Tibial nerve (tissue), 3 donors: ENCODE measurements around the gene LBP.

Experiments
- POLR2A ChIP-seq, 2 donors: fragments of 450-650 bp; IDR thresholded peaks; one replicate each; pipeline ENCODE4 v1.6.1; 2017; ENCODE audit warnings: antibody characterized with exemption in 2 of 2, mild to moderate bottlenecking in 2 of 2, moderate library complexity in 2 of 2
- TF ChIP-seq, protein P1 (sequence below), 5 experiments: fragments of 200-600 bp in 3 of 5; fragments of 450-650 bp in 2 of 5; sonication (generic) in 3 of 5; IDR thresholded peaks; one replicate each; pipeline ENCODE4 v1.5.1; 2016 to 2019; ENCODE audit warnings: antibody characterized with exemption in 5 of 5, mild to moderate bottlenecking in 3 of 5, moderate library complexity in 2 of 5

DNA sequence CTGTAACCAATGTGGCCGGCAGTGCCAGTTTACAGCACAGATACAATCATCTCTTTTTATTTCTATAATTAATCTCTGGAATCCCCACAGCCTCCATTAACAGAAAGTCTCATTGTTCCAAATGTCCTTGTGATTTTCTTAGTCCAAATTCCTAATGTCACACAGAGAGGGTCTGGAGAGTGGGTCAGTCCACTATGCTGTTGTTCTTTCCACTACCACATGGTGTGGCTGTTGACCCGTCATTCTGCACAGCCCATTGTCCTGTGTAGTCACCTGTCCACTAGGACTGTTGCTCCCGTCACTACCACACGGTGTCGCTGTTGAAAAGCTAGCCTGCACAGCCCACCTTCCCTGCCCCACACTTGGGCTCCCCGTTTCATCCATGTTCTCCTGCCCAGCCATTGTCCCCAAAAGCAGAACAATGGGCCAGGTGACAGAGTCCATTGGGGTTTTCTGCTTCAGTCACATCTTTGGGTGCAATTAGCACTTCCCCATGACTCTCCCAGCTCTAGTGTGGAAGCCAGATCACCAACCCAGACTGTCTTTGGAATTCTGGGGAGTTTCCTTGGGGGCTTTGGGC is 8.6 kb upstream of the LBP start:
- TF ChIP-seq, protein P1, sequence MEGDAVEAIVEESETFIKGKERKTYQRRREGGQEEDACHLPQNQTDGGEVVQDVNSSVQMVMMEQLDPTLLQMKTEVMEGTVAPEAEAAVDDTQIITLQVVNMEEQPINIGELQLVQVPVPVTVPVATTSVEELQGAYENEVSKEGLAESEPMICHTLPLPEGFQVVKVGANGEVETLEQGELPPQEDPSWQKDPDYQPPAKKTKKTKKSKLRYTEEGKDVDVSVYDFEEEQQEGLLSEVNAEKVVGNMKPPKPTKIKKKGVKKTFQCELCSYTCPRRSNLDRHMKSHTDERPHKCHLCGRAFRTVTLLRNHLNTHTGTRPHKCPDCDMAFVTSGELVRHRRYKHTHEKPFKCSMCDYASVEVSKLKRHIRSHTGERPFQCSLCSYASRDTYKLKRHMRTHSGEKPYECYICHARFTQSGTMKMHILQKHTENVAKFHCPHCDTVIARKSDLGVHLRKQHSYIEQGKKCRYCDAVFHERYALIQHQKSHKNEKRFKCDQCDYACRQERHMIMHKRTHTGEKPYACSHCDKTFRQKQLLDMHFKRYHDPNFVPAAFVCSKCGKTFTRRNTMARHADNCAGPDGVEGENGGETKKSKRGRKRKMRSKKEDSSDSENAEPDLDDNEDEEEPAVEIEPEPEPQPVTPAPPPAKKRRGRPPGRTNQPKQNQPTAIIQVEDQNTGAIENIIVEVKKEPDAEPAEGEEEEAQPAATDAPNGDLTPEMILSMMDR (IDR thresholded peaks at IDR 0.05), result peak; percentile 33 to 64 (median 41)
- no peak for TF ChIP-seq POLR2A (IDR thresholded peaks at IDR 0.05)
